ENCODE data around the gene POU2F1.

Gene POU2F1

GRCh38 chr1:167331650-167332049 is 111.0 kb downstream of the POU2F1 start:
- DNase-seq (ENCODE audit: extremely low read depth, low read depth), result no peak
- no peak for TF ChIP-seq CTCF (IDR thresholded peaks at IDR 0.05; ENCODE audit: low read depth, low read length)

GRCh38 chr1:167332503-167332902 is 111.8 kb downstream of the POU2F1 start:
- TF ChIP-seq CTCF (IDR thresholded peaks at IDR 0.05; ENCODE audit: low read depth, low read length), result no peak
- no peak for DNase-seq (ENCODE audit: extremely low read depth, low read depth)

GRCh38 chr1:167333124-167333523 is 112.4 kb downstream of the POU2F1 start:
- DNase-seq (ENCODE audit: extremely low read depth, low read depth), result no peak
- no peak for TF ChIP-seq CTCF (IDR thresholded peaks at IDR 0.05; ENCODE audit: low read depth, low read length)

GRCh38 chr1:167333703-167334102 is 113.0 kb downstream of the POU2F1 start:
- DNase-seq (ENCODE audit: extremely low read depth, low read depth), result no peak
- TF ChIP-seq CTCF (IDR thresholded peaks at IDR 0.05; ENCODE audit: low read depth, low read length), result no peak

GRCh38 chr1:167339405-167339804 is 118.7 kb downstream of the POU2F1 start:
- no peak for TF ChIP-seq CTCF (IDR thresholded peaks at IDR 0.05; ENCODE audit: low read depth, low read length)

GRCh38 chr1:167342846-167343245 is 122.2 kb downstream of the POU2F1 start:
- DNase-seq (ENCODE audit: extremely low read depth, low read depth), result no peak
- no peak for TF ChIP-seq CTCF (IDR thresholded peaks at IDR 0.05; ENCODE audit: low read depth, low read length)

More at GRCh38 chr1:167339405-167339804, 118.7 kb downstream of the POU2F1 start:
- no peak for DNase-seq (ENCODE audit: extremely low read depth, low read depth)

- no peak for TF ChIP-seq CTCF (IDR thresholded peaks at IDR 0.05; ENCODE audit: low read depth, low read length)
- DNase-seq (ENCODE audit: extremely low read depth, low read depth), result no peak
These were observed 123.4 kb downstream of the POU2F1 start for GRCh38 chr1:167344112-167344511.
